ENCODE results near the gene ZSWIM6. TPM values are rescaled to one million over a fixed set of nuclear protein-coding genes. Genes with fewer than 3 reads are reported as not detected.

The ZSWIM6 gene
- total and polyA plus RNA-seq, 2 of the 4 experiments (the other 2 are of a cell fraction): 10.8 to 14.1 TPM

DNA sequence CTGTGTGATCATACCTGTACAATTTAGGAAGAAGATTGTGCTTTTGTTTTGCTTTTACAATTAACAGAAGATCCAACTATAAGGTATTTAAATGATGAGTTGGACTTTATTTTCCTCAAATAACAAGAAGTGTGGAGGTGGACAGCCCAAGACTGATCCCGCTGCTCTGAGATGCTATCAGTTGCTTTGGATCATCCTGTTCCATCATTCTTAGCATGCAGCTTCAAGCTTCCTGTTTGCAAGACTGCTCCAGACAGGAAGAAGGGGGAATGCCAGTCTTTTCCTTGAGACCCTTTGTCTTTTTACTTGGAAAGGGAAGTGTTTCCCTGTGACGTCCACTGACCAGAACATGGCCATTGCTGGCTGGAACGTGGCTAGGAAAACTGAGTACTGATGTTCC is 250.8 kb downstream of the ZSWIM6 start:
- H3K4me2 ChIP-seq (ENCODE audit: low read depth, low read length): no peak overlapping the region
- H3K56ac ChIP-seq (ENCODE audit: extremely low read depth, insufficient read depth, low read length): no peak overlapping the region
- no peak overlapping the region for H2AFZ ChIP-seq (replicated peaks; ENCODE audit: low read length, poor library complexity)
- H3K27me3 ChIP-seq (ENCODE audit: control insufficient read depth, insufficient read depth, low read length): peaks cover 24% of the 10 kb centered on the region
- H4K5ac ChIP-seq (ENCODE audit: low read depth, low read length): no peak overlapping the region
- no peaks in the 10 kb centered on the region for H3K36me3 ChIP-seq (ENCODE audit: control insufficient read depth, insufficient read depth, low read length)
- no peak overlapping the region for H3K14ac ChIP-seq (replicated peaks; ENCODE audit: low read depth, low read length)
- no peak for ATAC-seq (ENCODE audit: low read depth)
- no peaks in the 10 kb centered on the region for H3K9me1 ChIP-seq (ENCODE audit: insufficient read depth, low read length)
- H3K79me1 ChIP-seq (ENCODE audit: low read depth in 1 of 2, low read length in 2 of 2): no peaks in the 10 kb centered on the region
- dilution Hi-C loops (cut with HindIII; ENCODE audit: low sequenced_read_pairs, unreplicated experiment) (no loop called here), intact Hi-C loops (cut with micrococcal nuclease) (no loop called here), in situ Hi-C loops (cut with MboI; ENCODE audit: low sequenced_read_pairs) (no loop called here)
- H3K23ac ChIP-seq (ENCODE audit: low read depth, low read length): no peak overlapping the region
- H3K9me3 ChIP-seq (ENCODE audit: control insufficient read depth, insufficient read depth, low read length): no peaks in the 10 kb centered on the region
- no peaks in the 10 kb centered on the region for H3K4me1 ChIP-seq (ENCODE audit: control insufficient read depth, insufficient read depth, low read length)
- H4K20me1 ChIP-seq (ENCODE audit: insufficient read depth, low read length): no peaks in the 10 kb centered on the region
- ChIA-PET POLR2A (ENCODE audit: unreplicated experiment) (no interaction called here), CTCF (no interaction called here)
- no CpG with 5 or more reads among the region's 3 CpGs for WGBS, 2 experiments (ENCODE audit: extremely low coverage in 2 of 2, insufficient read length in 1 of 2)
- H2AK5ac ChIP-seq (ENCODE audit: low read depth, low read length): no peak overlapping the region
- BruUV-seq (replicated peaks): no TSS peak
- no peak overlapping the region for H2BK5ac ChIP-seq (ENCODE audit: low read depth, low read length, poor library complexity, severe bottlenecking)
- TF ChIP-seq CEBPB (IDR thresholded peaks at IDR 0.05; ENCODE audit: low read depth, low read length): no peak
- no peak for TF ChIP-seq MXI1 (IDR thresholded peaks at IDR 0.05; ENCODE audit: borderline replicate concordance, low read depth, low read length)
- TF ChIP-seq RAD21 (IDR thresholded peaks at IDR 0.05; ENCODE audit: low read length): no peak
- no peak for TF ChIP-seq FOS (IDR thresholded peaks at IDR 0.05; ENCODE audit: low read depth, low read length)
- no peak for TF ChIP-seq RCOR1 (IDR thresholded peaks at IDR 0.05; ENCODE audit: insufficient replicate concordance, low read length)
- DNase-seq: no peak
- no peak overlapping the region for H3K9ac ChIP-seq (ENCODE audit: low read depth, low read length)
- H3K4me3 ChIP-seq (ENCODE audit: insufficient read depth, low read depth, low read length): no peak overlapping the region
- no peak overlapping the region for H3K27ac ChIP-seq (ENCODE audit: insufficient read depth, low read length)
- H3K18ac ChIP-seq (ENCODE audit: low read depth, low read length): no peak overlapping the region
- no peak overlapping the region for H4K8ac ChIP-seq (ENCODE audit: low read depth in 2 of 2, low read length in 2 of 2)
- no peak overlapping the region for H4K91ac ChIP-seq (ENCODE audit: insufficient read depth, low read depth, low read length)
- H2BK15ac ChIP-seq (ENCODE audit: low read depth, low read length): no peak overlapping the region
- no peak overlapping the region for H2BK120ac ChIP-seq (ENCODE audit: low read depth, low read length)
- H2AK9ac ChIP-seq (replicated peaks; ENCODE audit: low read depth, low read length, poor library complexity): no peak overlapping the region
- no peak overlapping the region for H3K4ac ChIP-seq (ENCODE audit: low read depth, low read length)
- H2BK20ac ChIP-seq (ENCODE audit: low read depth, low read length): no peak overlapping the region
